ENCODE data around the gene APLP2.

Gene APLP2

GRCh38 chr11:130118636-130119387 lies 49.1 kb downstream of the APLP2 start:
- no peak for DNase-seq (ENCODE audit: low spot score)

GRCh38 chr11:130120045-130120444 lies 50.4 kb downstream of the APLP2 start:
- no peak for DNase-seq (ENCODE audit: low spot score)

GRCh38 chr11:130121445-130121978 lies 51.8 kb downstream of the APLP2 start:
- no peak for DNase-seq (ENCODE audit: low spot score)

GRCh38 chr11:130122141-130122575 lies 52.5 kb downstream of the APLP2 start:
- DNase-seq (ENCODE audit: low spot score), result no peak

- DNase-seq (ENCODE audit: low spot score), result no peak
These were observed 53.8 kb downstream of the APLP2 start for GRCh38 chr11:130123414-130124040.

GRCh38 chr11:130124096-130124495 lies 54.4 kb downstream of the APLP2 start:
- DNase-seq (ENCODE audit: low spot score), result no peak

GRCh38 chr11:130125638-130126037 lies 55.9 kb downstream of the APLP2 start:
- no peak for DNase-seq (ENCODE audit: low spot score)

GRCh38 chr11:130126516-130126915 lies 56.8 kb downstream of the APLP2 start:
- no peak for DNase-seq (ENCODE audit: low spot score)

- DNase-seq (ENCODE audit: low spot score), result no peak
These were observed 57.8 kb downstream of the APLP2 start for GRCh38 chr11:130127509-130127908.

GRCh38 chr11:130128626-130129025 lies 58.9 kb downstream of the APLP2 start:
- DNase-seq (ENCODE audit: low spot score), result no peak

- DNase-seq (ENCODE audit: low spot score), result no peak
These were observed 60.2 kb downstream of the APLP2 start for GRCh38 chr11:130129922-130130321.

- DNase-seq (ENCODE audit: low spot score), result no peak
These were observed 62.5 kb downstream of the APLP2 start for GRCh38 chr11:130131961-130132850.

GRCh38 chr11:130133716-130134115 lies 64.0 kb downstream of the APLP2 start:
- DNase-seq (ENCODE audit: low spot score), result no peak

GRCh38 chr11:130136107-130136506 lies 66.4 kb downstream of the APLP2 start:
- no peak for DNase-seq (ENCODE audit: low spot score)

- DNase-seq (ENCODE audit: low spot score), result no peak
These were observed 68.3 kb downstream of the APLP2 start for GRCh38 chr11:130137999-130138398.

GRCh38 chr11:130139401-130139800 lies 69.7 kb downstream of the APLP2 start:
- no peak for DNase-seq (ENCODE audit: low spot score)

GRCh38 chr11:130141561-130142341 lies 72.1 kb downstream of the APLP2 start:
- DNase-seq (ENCODE audit: low spot score), result no peak

GRCh38 chr11:130144141-130144540 lies 74.4 kb downstream of the APLP2 start:
- DNase-seq (ENCODE audit: low spot score), result peak; percentile 31

- DNase-seq (ENCODE audit: low spot score), result no peak
These were observed 75.2 kb downstream of the APLP2 start for GRCh38 chr11:130144861-130145281.

GRCh38 chr11:130145311-130145812 lies 75.7 kb downstream of the APLP2 start:
- no peak for DNase-seq (ENCODE audit: low spot score)

Data from globus pallidus (tissue), 1 donor.